Measurements from ENCODE around the gene IFFO2.

Gene IFFO2

DNA sequence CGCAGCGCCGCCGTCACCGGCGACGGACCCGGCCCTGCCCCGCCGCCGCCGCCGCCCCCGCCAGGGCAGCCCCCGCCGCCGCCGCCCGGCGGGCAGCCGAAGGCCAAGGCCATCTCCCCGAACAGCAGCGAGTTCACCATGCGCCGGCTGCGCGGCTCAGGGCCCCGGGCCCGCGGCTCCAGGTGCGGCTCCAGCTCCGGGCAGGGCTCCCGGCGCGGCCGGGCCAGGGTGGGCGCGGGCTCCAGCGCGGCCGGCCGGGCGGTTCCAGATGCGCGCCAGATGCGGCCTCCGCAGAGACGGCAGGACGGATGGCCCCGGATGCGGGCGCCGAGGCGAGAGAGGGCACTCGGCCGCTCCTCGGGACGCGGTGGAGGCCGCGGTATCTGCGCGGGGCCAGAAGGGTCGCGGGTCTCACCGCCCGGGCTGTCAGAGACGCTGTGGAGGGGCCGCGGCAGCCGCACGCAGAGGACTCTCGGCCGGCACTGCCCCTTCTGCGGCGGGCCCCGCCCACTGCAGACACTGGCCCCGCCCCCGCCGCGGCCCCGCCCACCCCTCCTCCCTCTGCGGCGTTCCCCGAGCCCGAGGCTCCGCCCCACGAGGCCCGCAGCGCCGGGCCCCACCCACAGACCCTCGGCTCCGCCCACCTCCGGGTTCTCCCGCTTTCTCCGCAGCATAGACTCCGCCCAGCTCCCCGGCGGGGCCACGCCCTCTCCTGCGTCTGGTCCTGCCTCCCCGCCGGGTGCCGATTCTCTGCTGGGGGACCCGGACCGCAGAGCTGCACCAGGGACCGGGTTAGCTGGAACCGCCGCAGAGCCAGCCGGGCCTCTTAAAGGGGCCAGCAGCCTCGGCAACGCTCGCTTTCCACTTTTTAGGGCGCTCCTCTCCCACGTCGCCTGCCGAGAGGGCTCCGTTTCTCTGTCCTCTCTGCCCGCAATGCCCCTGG, at the start of gene IFFO2:
TSS of gene IFFO2 (minus strand) at position 484 of the 943 bp plus-strand sequence. CDS start at position 140, 344 bp downstream.
- peak; percentile 98 for DNase-seq

DNA sequence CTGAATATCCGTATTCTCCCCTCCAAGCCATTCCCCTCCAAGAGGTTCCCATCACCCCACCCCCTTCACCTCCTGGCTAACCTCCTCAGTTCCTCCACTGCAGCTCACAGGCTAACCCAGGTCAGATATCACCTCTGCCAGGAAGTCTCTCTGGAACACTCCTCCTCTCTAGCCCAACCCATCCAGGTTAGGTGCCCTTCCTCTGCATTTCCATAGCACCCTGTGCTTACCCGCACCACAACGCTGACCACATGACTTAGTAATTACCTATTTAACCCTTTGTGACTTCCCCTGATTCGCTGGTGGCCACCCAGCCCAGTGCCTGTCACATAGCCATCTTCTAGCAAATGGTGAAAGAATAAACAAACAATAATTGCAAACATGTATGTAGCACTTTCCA, 49.5 kb upstream of the IFFO2 start:
- DNase-seq, result no peak

DNA sequence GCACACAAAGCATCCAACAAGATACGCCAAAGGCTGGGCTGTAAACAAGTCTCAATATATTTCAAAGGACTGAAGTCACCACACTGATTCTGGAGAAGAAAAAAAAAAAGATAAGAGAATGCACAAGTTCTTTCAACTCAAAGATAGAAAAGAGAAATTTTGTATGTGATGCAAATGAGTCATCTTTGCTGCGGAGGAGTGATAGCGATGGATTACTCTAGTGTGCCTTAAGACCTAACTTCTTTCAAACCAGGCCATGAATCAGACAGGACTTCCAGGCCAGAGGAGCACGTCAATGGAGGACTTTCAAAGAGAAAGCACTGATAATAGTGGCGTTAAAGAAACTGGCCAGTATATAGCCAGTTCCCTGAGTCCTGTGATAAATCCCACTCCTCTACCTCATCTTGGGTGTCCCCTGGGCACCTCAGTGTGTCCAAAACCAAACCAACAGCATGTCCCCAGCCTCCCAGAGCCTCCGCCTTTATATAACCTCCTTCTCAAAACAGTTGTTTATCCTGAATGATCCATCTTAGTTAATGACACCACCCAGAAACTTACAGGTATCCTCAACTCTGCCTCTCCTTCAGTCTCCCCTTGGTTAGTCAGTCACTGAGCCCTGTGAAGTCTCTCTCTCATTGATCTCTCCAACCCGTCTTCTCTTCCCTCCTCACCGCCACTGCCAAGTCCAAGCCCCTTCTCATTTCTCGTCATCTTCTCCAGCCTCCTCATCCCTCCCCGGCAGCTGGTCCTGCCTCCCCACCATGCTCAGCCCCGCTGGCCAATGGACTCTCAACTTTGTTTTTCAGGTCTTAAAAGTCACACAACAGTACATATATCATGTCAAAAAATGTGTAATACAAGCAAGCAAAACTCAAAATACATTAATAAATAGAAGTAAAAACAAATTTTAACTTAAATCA, 47.2 kb upstream of the IFFO2 start:
- no peak for DNase-seq

DNA sequence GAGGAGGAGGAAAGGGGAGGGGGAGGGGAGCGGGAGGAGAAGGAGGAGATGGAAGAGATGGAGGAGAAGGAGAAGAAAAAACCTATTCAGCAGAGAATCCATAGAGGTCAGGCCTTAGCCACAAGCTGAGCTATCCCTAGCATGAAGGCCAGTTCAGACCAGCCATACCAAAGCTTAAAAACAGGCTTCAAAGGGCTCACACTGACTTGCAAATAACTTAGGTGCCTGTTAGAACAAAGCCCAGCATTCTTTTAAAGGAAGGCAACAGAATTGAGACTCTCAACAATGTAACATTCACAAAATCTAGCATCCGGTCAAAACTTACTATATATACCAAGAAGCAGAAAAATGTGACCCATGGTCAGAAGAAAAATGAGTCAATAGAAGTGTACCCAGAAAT, 43.6 kb upstream of the IFFO2 start:
- no peak for DNase-seq

DNA sequence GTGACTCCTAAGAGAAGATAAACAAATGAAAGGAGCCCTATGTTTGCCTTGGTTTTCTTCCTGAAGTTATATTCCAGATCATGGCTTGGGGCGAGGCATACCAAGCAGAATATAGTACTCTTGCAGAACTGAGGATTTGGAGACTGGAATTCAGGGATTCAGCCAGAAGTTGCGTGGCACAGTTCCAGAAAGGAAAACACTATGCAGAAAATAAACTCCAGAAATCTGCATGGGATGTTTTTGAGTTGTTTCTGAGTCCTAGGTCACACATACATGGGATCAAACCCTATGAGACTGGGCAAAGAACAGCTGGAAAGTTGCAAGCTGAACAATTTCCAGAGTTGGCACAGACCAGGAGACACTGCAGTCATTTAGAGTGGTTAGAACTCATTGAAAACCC, 42.9 kb upstream of the IFFO2 start:
- no peak for DNase-seq

DNA sequence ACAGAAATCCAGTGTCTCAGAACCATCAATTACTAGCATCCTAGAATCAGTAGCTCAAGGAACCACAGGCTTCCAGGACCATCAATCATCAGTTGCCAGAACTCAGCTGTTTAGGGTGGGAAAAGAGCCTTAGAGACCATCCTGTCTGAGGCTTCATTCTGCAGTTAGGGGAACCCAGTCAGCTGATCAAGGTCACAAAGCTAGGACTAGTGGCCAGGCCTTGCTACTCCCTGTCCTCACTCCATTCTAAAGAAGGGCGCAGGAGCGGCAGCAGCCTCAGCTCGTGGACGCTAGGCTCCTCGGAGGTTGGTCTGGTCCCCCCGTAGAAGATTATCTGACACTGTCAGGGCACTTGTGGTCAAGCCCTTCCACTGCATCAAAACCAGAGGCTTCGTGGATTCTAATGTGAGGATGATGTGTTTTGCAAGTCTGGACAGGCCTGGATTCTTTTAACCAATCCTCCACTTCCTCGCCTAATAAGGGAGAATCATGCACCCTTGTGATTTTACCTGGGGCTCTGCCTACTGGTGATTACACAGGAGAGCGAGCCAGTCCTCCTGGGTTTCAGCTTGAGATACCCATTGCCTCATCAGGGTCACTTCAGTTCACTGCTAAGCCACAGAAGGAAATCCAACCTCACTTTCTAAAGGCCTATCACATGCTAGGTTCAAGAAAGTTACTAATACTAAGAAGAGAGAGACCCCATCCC, 41.7 kb upstream of the IFFO2 start:
- no peak for DNase-seq

DNA sequence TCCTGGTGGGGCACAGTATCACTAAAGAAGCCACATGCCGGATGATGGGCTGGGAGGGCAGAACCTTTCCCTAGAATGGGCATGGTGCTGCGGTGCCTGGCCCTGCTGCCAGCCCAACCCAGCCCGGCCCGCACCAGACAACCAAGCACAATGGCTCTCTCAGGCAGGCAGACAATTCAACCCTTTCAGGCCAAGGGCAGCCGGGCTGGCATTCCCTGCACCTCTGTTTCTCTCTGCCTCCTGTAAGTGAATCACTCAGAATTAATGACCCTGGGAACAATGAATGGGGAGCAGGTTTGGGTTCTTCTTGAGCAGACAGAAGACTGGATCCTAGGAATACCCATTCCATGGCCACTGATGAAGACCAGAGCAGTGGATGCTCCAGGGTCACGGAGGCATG, 41.0 kb upstream of the IFFO2 start:
- no peak for DNase-seq

DNA sequence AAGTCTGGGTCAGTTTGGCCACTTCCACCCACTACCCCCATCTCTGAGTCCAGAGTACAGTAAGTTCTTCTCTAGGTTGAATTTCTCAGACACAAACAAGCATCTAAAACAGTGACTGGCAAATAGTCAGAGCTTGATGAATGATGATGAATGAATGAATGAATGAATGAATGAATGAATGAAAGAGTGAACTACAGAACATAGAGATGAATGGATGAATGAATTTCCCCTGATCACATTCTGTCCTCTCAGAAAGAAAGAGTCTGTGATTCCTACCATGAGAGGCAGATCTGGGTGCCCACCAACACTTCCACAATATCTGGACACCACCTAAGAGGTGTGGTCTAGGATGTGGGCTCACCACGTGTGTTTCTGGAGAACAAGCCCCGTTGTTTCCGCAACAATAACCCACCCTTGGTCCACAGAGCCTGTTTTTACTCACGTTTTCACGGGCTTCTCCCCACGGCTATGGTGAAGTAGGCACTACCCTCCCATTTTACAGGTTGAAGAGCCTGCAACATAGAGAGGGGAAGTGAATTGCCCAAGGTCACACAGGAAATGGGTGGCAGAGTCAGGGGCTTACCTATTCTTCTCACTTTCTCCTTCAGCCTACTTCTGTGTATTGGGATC, 40.2 kb upstream of the IFFO2 start:
- DNase-seq, result no peak

DNA sequence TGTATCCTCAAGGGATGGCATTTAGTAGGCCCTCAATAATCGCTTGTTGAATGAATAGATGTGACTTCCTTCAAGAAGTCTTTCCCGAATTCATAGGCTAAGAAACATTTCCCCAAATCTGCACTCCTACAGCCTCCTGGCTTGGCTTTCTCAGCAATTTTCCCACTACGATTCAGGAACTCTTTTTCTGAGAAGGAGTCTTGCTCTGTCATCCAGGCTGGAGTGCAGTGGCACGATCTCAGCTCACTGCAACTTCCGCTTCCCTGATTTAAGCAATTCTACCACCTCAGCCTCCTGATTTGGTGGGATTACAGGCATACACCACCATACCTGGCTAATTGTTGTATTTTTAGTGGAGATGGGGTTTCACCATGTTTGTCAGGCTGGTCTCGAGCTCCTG, 37.9 kb upstream of the IFFO2 start:
- no peak for DNase-seq

DNA sequence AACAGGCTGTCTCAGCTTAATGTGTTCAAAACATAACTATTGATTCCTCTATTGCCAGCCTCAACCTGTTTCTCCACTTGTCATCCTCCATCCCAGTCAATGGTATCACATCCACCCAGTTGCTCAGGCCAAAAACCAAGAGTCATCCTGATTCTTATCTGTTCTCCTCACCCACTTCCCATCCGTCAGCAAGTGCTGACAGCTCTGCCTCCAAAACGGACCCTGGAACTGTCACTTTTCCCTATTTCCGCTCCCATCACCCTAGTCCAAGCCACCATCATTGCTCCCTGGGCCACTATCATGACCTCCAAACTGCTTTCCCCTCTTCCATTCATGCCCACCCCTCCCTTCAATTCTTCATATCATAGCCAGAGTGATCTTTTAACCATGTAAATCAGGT, 36.2 kb upstream of the IFFO2 start:
- DNase-seq, result no peak

DNA sequence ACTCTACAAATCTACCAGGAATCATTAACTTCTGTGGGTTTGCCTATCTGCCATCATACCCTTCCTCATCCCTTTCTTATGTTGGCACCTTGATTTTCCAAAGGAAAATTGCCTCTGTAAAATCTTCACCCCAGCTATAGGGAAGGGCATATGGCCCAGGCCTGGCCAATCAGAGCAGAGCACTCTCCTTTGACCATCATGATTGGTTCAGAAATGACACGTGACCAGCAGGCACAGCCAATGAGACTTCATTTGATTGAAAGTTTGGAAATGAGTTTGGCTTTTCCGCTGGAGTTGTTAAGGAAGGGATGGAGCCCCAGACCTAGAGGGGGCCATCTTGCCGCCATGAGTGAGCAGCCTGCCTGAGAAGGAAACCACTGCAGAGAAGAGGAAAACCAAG, 35.1 kb upstream of the IFFO2 start:
- DNase-seq, result no peak

DNA sequence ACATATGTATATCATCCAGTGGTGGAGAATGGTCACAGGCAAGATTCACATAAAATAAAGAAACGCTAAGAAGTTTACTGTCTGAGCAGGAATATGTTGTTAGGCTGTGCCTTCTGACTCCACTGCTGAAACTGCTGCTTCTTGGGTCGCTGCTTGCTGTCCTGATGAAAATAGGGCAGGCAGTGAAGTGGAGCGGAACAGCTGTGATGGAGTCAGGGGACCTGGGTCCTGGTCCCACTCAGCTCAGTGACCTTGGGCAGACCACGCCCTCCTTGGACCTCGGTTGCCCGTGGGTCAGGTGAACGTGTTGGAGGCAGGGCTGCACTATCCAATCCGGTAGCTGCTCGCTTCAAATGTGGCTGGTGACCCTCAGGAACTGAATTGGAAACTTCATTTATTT, 33.4 kb upstream of the IFFO2 start:
- no peak for DNase-seq

DNA sequence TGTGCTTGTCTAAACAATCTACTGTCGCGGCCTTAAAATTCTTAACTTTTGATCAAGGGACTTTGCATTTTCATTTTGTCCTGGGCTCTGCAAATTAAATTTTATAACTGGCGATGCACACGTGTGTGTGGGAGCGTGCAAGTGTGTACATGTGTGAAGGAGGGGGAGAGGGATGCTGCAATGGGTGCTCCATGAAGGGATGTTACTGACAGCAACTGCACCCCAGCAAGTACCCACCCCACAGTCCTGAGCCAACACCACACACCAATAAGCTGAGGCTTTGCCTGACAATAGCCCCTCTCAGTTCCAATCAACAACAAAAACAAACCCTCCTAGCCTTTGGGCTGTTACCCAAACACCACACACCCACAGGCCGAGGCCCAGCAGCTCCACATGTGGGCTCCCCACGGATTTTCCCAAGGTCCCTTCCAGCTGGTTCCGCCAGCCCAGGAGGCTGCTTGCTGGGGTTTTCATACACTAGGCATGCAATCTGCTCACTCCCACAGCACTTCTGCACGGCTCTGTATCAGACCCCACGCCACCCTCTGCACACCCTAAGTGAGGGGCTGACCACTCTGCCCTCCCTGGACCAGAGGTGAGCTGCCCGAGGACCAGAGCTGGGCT, 32.8 kb upstream of the IFFO2 start:
- DNase-seq, result no peak

DNA sequence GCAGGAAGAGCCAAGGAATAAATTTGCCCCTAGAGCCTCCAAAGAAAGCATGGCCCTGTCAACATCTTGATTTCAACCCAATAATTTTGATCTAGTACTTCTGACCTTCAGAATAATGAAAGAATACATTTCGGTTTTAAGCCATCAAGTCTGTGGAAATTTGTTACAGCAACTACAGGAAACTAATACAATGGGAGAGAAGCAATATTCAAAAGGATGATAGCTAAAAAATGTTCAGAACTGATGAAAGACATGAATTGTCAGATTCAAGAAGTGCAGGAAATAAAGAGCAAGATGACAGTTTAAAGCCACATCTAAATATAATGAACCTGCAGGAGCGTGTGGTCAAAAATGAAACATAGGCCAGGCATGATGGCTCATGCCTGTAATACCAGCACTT, 24.8 kb upstream of the IFFO2 start:
- DNase-seq, result no peak

DNA sequence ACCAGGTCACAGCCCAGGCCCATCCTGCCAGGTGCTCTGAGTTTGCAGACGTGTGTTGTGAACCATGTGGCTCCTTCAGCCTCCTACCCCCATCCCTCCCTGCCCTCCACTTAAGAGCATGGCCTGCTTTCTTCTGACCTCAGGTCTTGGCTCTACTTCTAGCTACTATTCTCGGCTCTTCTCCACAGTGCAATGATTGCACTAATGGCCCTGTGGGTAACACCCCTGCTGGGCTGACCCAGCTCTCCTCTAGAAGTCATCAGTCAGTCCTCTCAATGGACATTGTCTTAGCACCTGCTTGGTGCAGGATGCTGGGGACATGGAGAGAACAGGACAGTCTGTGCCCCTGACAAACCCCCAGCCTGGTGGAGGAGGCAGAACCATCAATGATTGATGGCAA, 22.2 kb upstream of the IFFO2 start:
- DNase-seq, result no peak

DNA sequence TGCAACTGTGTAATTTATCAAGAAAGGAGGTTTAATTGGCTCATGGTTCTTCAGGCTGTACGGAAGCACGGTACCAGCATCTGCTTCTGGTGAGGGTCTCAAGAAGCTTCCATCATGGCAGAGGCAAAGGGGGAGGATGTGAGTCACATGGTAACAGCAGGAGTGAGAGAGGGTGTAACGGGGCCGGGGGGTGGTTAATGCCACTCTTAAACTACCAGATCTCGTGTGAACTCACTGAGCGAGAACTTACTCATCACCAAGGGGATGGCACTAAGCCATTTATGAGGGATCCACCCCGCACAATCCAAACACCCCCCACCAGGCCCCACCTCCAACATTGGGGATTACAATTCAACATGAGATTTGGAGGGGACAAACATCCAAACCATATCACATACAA, 21.0 kb upstream of the IFFO2 start:
- no peak for DNase-seq

DNA sequence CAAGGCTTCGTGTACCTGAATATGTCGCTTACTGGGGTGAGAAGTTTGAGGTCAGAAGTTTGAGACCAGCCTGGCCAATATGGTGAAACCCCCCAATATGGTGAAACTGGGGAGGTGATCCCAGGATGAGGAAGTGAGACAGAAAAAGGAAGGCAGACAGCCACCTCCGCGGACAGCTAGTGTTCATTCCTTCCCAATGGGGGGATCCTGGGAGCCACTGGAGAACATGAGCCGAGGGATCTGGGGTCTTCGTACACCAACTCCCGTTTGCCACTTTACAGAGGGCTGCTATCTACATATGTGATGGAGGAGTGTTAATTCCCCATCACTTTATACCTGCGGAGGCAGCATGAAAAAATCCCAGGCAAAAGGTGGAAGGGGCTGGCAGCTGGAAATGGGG, 19.6 kb upstream of the IFFO2 start:
- no peak for DNase-seq

DNA sequence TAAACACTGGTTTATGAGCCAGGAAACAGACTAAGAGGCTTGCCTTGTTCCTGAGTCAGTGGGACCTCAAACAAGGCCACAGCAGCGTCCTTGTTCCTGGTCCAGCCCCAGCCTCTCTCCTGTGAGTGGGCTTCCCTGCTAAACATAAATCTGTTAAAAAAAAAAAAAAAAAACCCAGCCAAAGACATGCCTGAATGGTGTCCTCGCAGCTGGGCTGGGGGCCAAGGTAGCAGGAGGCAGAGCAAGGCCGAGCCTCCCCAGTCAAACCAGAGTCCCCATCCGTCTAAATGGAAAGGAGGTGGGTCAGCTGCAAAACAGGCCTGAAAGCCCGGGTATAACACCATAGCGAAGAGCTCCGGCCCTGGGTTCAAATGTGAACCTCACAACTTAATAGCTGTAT, 18.1 kb upstream of the IFFO2 start:
- DNase-seq, result no peak

DNA sequence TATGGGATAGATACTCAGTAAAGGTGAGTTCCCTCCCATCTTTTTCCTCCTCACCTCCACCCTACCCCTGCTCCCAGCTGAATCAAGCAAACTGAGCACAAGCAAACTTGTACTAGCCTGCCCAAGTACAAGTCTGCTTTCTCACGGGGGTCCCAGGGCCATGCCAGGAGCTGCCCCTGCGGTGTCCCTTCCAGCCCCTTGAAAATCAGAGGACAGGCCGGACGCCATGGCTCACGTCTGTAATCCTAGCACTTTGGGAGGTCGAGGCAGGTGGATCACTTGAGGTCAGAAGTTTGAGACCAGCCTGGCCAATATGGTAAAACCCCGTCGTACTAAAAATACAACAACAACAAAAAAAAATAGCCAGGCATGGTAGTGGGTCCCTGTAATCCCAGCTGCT, 17.5 kb upstream of the IFFO2 start:
- no peak for DNase-seq

DNA sequence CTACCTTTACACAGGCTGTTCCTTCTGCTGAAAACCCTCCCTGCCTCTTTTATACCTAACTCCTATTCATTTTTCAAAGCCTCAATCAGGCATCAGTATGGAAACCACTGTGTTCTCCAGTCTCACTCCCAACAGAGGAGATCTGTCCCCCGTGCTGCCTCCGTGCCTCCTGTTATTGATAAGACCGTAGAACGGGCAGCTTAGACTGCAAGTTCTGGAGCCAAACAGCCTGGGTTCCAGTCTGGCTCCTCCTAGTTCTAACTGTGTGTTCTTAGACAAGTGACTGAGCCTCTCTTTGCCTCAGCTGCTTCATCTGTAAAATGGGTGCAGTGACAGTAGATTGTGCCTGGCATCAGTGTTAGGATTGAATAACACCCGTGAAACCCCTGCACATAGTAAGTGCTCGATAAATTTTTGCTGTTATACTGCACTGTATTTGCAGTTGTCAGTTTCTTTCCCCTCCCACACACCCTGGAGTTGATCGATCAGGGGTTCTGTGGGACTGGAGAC, 17.0 kb upstream of the IFFO2 start:
- DNase-seq, result no peak

DNA sequence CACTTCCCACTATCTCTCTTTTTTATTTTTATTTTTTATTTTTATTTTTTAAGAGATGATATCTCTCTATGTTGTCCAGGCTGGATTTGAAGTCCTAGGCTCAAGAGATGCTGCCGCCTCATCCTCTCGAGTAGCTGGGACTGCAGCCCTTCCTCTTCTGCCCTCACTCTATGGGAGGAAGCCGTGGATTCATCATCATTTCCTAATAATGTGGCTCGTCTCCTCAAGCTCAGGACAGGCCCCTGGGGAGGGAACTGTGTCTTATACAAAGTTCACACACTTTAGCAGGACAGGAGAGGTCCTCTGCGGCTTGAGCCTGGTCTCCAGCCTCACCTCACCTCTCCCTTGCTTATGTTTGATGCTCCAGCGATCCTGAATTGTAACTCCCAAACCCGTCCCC, 16.5 kb upstream of the IFFO2 start:
- no peak for DNase-seq

DNA sequence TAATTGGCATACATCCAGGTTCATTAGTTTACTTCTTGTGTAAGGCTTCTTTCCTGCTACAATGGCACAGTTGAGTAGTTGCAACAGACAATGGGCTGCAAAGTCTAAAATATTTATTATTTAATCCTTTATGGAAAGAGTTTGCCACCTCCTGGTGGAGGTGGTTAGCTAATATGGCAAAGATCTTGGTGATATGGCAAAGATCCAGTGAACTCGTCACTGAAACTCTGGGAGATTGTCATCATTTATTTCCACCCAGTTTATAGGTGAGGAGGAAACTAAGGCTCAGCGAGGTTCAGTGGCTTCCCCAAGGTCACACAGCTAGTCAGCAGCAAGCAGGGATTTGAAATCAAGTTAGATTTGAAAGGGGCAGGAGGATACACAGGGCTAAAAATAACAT, 16.1 kb upstream of the IFFO2 start:
- no peak for DNase-seq
